SH-SY5Y (cell line): ENCODE results near the gene NPAS2.

Source experiments
- GATA2 ChIP-seq: IDR thresholded peaks from 2 replicates; pipeline ENCODE4 v1.6.1; 2011; ENCODE audit warnings: mild to moderate bottlenecking, low read depth, low read length
- GATA3 ChIP-seq: IDR thresholded peaks from 2 replicates; pipeline ENCODE4 v1.6.1; 2011; ENCODE audit warnings: low read depth, mild to moderate bottlenecking, low read length, moderate library complexity

DNA sequence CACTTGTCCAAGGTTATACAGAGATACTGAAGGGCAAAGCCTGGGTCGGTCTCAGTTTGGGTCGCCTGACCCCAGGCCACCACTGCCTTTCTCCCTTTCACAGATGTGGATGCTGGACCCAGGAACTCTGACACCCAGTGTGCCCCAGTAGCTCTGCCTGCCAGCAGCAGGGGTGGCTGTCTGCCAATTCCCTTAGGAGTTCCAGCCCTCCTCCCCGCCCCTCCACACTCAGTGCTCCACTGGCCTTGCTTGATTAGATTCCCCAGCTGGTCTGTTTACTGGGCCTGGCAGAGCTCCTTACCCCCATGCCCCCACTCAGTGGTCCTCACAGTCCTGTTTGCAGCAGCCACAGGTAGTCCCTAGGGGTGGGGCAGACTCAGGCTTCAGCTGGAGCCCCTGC is 75.5 kb downstream of the NPAS2 start:
- no peak for TF ChIP-seq GATA2
- TF ChIP-seq GATA3, result no peak
